GM12878 (cell line): ENCODE data around the gene EPB41. TPM values are rescaled to one million over a fixed set of nuclear protein-coding genes. Genes with fewer than 3 reads are reported as not detected.
A peak's percentile ranks its signal among the peaks of the same experiment; 100 is the strongest.
"Not testable (repeated sequence)": the region's sequence is repeated elsewhere in the genome, so short reads cannot be mapped to it uniquely, and the experiment has no call there.

Experiments used
- ATAC-seq: fragments of 200-7000 bp; cut with Tn5 transposase; 3 replicates; pipeline ENCODE4 v1.9.1; 2020; ENCODE audit warnings: mild to moderate bottlenecking, moderate library complexity
- BruUV-seq: library from RNA; stranded (reverse); fragments of 400-500 nt; replicated peaks from 2 replicates; lab custom pipeline; 2021; lab: Mats Ljungman, UMichigan
- CTCF ChIA-PET: fragments of 300-600 bp; sonication (Branson Sonifier 250); formaldehyde crosslinking; extraction: SDS; loops from one replicate; lab custom pipeline; 2021; ENCODE audit warnings: inconsistent platforms; lab: Yijun Ruan, JAX
- POLR2A ChIA-PET: fragments of 350-600 bp; formaldehyde crosslinking; extraction: SDS; loops from one replicate; lab custom pipeline; 2021; ENCODE audit warnings: inconsistent platforms; lab: Charles Lee
- RAD21 ChIA-PET: fragments of 300-600 bp; sonication (Branson Sonifier 250); formaldehyde crosslinking; loops from one replicate; lab custom pipeline; 2023; ENCODE audit warnings: antibody characterized with exemption; ENCODE audit not compliant: unreplicated experiment; lab: Charles Lee
- SMC1A ChIA-PET: fragments of 300-600 bp; sonication (Branson Sonifier 250); formaldehyde crosslinking; loops from one replicate; lab custom pipeline; 2023; ENCODE audit not compliant: unreplicated experiment, uncharacterized antibody; lab: Charles Lee
- DNase-seq: peaks from one replicate; pipeline ENCODE4 v3.0.0-alpha.2; 2011; ENCODE audit warnings: low read depth, low spot score
- FAIRE-seq: peaks from 3 replicates; lab custom pipeline; 2011; peaks lifted over from hg19 to GRCh38; lab: Jason Lieb, UNC
- H2AFZ ChIP-seq: 2 replicates; pipeline ENCODE4 v1.6.0; 2011; ENCODE audit warnings: low read depth, low read length, control low read depth; ENCODE audit not compliant: control insufficient read depth
- H3K27ac ChIP-seq: 2 replicates; pipeline ENCODE4 v1.5.1; 2011; ENCODE audit warnings: control low read depth; ENCODE audit not compliant: control insufficient read depth, insufficient read depth
- H3K27me3 ChIP-seq, 2 experiments: replicated peaks in 1 of 2; 2 replicates each; pipeline versions ENCODE4 v1.6.0 to v1.6.1; 2011; ENCODE audit warnings: low read length in 1 of 2; ENCODE audit not compliant: control insufficient read depth in 2 of 2, insufficient read depth in 2 of 2
- H3K36me3 ChIP-seq, 2 experiments: 2 replicates each; pipeline ENCODE4 v1.5.1; 2011; ENCODE audit warnings: low read length in 1 of 2; ENCODE audit not compliant: control insufficient read depth in 2 of 2, insufficient read depth in 2 of 2
- H3K4me1 ChIP-seq: 2 replicates; pipeline ENCODE4 v1.6.1; 2011; ENCODE audit warnings: mild to moderate bottlenecking, low read length, moderate library complexity, mixed read lengths; ENCODE audit not compliant: control insufficient read depth, insufficient read depth
- H3K4me2 ChIP-seq: 2 replicates; pipeline ENCODE4 v1.6.0; 2011; ENCODE audit warnings: control low read depth; ENCODE audit not compliant: control insufficient read depth, insufficient read depth
- H3K4me3 ChIP-seq: fragments of 200-600 bp; sonication (generic); 2 replicates; pipeline ENCODE4 v1.5.1; 2016
- H3K79me2 ChIP-seq: 2 replicates; pipeline ENCODE4 v1.6.0; 2011; ENCODE audit warnings: low read length; ENCODE audit not compliant: control insufficient read depth, insufficient read depth
- H3K9ac ChIP-seq: 2 replicates; pipeline ENCODE4 v1.8.0; 2011; ENCODE audit warnings: low read length, control low read depth, mixed read lengths; ENCODE audit not compliant: control insufficient read depth, insufficient read depth
- H3K9me3 ChIP-seq: replicated peaks from 3 replicates; pipeline ENCODE4 v1.5.1; 2011; ENCODE audit warnings: mild to moderate bottlenecking, low read length; ENCODE audit not compliant: control insufficient read depth, insufficient read depth
- H4K20me1 ChIP-seq: 2 replicates; pipeline ENCODE4 v1.6.0; 2011; ENCODE audit not compliant: control insufficient read depth, insufficient read depth
- CREM ChIP-seq: IDR thresholded peaks from 2 replicates; pipeline ENCODE4 v1.6.1; 2014; ENCODE audit warnings: antibody characterized with exemption, low read depth
- DPF2 ChIP-seq: fragments of 450-650 bp; IDR thresholded peaks from 2 replicates; pipeline ENCODE4 v1.6.1; 2017; ENCODE audit warnings: mild to moderate bottlenecking
- ETV6 ChIP-seq, 2 experiments: fragments of 450-650 bp in 1 of 2; IDR thresholded peaks in 1 of 2; conservative IDR thresholded peaks in 1 of 2; 2 replicates each; pipeline ENCODE4 v1.6.1; 2014; ENCODE audit warnings: antibody characterized with exemption in 1 of 2, borderline replicate concordance in 1 of 2, low read depth in 1 of 2, mild to moderate bottlenecking in 1 of 2, moderate library complexity in 1 of 2
- EZH2 ChIP-seq: IDR thresholded peaks from 2 replicates; pipeline ENCODE4 v1.6.1; 2012; ENCODE audit warnings: low read depth, mild to moderate bottlenecking, control low read depth, inconsistent platforms, low read length, borderline replicate concordance; ENCODE audit not compliant: control insufficient read depth
- FOXM1 ChIP-seq: IDR thresholded peaks from 2 replicates; pipeline ENCODE4 v1.6.1; 2012; ENCODE audit warnings: low read depth, mild to moderate bottlenecking, inconsistent platforms, low read length, moderate library complexity
- IKZF1 ChIP-seq: fragments of 450-650 bp; conservative IDR thresholded peaks from 2 replicates; pipeline ENCODE4 v1.6.1; 2017; ENCODE audit warnings: antibody characterized with exemption, mild to moderate bottlenecking
- MEF2A ChIP-seq: IDR thresholded peaks from 2 replicates; pipeline ENCODE4 v1.6.1; 2011; ENCODE audit warnings: low read depth, mild to moderate bottlenecking, low read length, moderate library complexity; ENCODE audit not compliant: insufficient read depth
- MTA2 ChIP-seq: fragments of 450-650 bp; IDR thresholded peaks from 2 replicates; pipeline ENCODE4 v1.6.1; 2016; ENCODE audit warnings: low read depth, mild to moderate bottlenecking, moderate library complexity
- MTA3 ChIP-seq: IDR thresholded peaks from 2 replicates; pipeline ENCODE4 v1.6.1; 2012; ENCODE audit warnings: low read length, inconsistent platforms, borderline replicate concordance
- NFIC ChIP-seq: IDR thresholded peaks from 2 replicates; pipeline ENCODE4 v1.6.1; 2012; ENCODE audit warnings: low read depth, mild to moderate bottlenecking, inconsistent platforms, low read length, moderate library complexity
- PML ChIP-seq: IDR thresholded peaks from 2 replicates; pipeline ENCODE4 v1.6.1; 2012; ENCODE audit warnings: low read length, inconsistent platforms
- TCF12 ChIP-seq: IDR thresholded peaks from 2 replicates; pipeline ENCODE4 v1.6.1; 2011; ENCODE audit warnings: low read depth, mild to moderate bottlenecking, low read length
- ZNF217 ChIP-seq: fragments of 450-650 bp; IDR thresholded peaks from 2 replicates; pipeline ENCODE4 v1.6.1; 2017; ENCODE audit warnings: antibody characterized with exemption, mild to moderate bottlenecking
- ZNF24 ChIP-seq: fragments of 450-650 bp; IDR thresholded peaks from 2 replicates; pipeline ENCODE4 v1.6.1; 2017; ENCODE audit warnings: antibody characterized with exemption, mild to moderate bottlenecking
- WGBS: methylation state at CpG from one replicate; pipeline ENCODE4 v1.1.6; 2016; ENCODE audit warnings: low lambda C conversion rate; ENCODE audit not compliant: insufficient replicate concordance, insufficient coverage; ENCODE audit errors: missing lambda C conversion rate; 5-methylcytosine and 5-hydroxymethylcytosine counted together
- in situ Hi-C: fragments of 300-500 bp; cut with MboI; formaldehyde crosslinking; loops from 9 replicates; pipeline ENCODE4 v1.14.3; 2018; ENCODE audit warnings: mixed read lengths
- intact Hi-C: fragments of 100-400 bp; cut with micrococcal nuclease; formaldehyde crosslinking; loops from one replicate; pipeline ENCODE4 v1.14.2; 2022; ENCODE audit not compliant: unreplicated experiment
- polyA plus RNA-seq, 11 experiments: library from polyadenylated mRNA; depleted of rRNA in 4 of 11; unstranded in 6 of 11; stranded (reverse) in 5 of 11; fragments of >200 nt; fragmentation: Nextera tagmentation in 4 of 11; fragmentation: Illumina TruSeq in 1 of 11; extraction: Ambion mirVana in 4 of 11; extraction: Trizol in 1 of 11; gene quantifications; 1 replicate in 1 of 11; 2 replicates in 10 of 11; pipeline versions ENCODE4 v1.2.1 to v1.2.3, GENCODE V29; 2011 to 2016; ENCODE audit warnings: inconsistent platforms in 2 of 11, missing spikeins in 2 of 11, low read depth in 1 of 11
- total RNA-seq, 4 experiments: library from RNA; depleted of rRNA in 3 of 4; stranded (reverse); fragments of >200 nt in 3 of 4; fragmentation: Illumina TruSeq in 1 of 4; extraction: Trizol in 1 of 4; gene quantifications; 2 replicates each; pipeline versions ENCODE4 v1.2.1 to v1.2.3, GENCODE V29; 2013 to 2021
- TF ChIP-seq, protein P1 (sequence below): fragments of 450-650 bp; formaldehyde crosslinking; IDR thresholded peaks from 2 replicates; pipeline ENCODE4 v1.4.0; 2022; ENCODE audit warnings: mild to moderate bottlenecking, moderate library complexity
- TF ChIP-seq, protein P2 (sequence below): IDR thresholded peaks from 2 replicates; pipeline ENCODE4 v1.6.1; 2011; ENCODE audit warnings: borderline replicate concordance, low read depth, mild to moderate bottlenecking, moderate library complexity, low read length; ENCODE audit not compliant: insufficient read depth, poor library complexity, severe bottlenecking

The EPB41 gene
- total and polyA plus RNA-seq, 10 of the 15 experiments (the other 5 are each of a cell fraction or from before 2014, with no cell fraction given): 1.1 to 77.6 (median 58.8) TPM

DNA sequence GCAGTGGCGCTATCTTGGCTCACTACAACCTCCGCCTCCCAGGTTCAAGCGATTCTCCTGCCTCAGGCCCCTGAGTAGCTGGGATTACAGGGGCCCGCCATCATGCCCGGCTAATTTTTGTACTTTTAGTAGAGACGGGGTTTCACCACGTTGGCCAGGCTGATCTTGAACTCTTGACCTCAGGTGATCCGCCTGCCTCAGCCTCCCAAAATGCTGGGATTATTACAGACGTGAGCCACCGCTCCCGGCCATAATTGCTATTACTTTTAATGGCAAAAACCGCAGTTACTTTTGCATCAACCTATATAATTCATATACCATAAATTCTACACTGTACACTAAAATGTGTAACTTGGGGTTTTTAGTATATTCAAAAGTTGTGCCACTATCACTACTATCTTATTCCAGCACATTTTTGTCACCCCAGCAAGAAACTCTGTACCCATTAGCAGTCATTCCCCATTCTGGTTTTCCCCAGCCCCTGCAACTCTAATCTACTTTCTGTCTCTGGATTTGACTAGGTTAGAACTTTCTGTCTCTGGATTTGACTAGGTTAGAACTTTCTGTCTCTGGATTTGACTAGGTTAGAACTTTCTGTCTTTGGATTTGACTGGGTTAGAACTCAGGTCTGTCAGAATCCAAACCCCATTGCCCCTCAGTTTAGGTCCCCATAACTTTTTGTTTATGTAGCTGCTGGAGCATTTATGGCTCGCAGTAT is 47.9 kb downstream of the EPB41 start:
- 34% methylated on average over 13 of the region's 13 CpGs for WGBS
- ATAC-seq (peak; percentile 92), DNase-seq (peak; percentile 23)
- TF ChIP-seq IKZF1 (peak; percentile 67), ETV6 (conservative IDR thresholded peaks at IDR 0.05 in 1 of 2, IDR thresholded peaks at IDR 0.05 in 1 of 2; ENCODE audit: borderline replicate concordance in 1 of 2, low read depth in 1 of 2) (peak in 1 of 2 experiments; percentile 83; a peak in 2 of 4 replicates), FOXM1 (peak; percentile 99), MEF2A (peak; percentile 67; the same call in 1 of the 2 replicates), CREM (peak; percentile 88), TCF12 (0 out of 2 replicates have a peak, but pooled peaks have one; percentile 32), MTA3 (peak; percentile 83; the same call in 1 of the 2 replicates), MTA2 (peak; percentile 89), ZNF217 (peak; percentile 71; the same call in 1 of the 2 replicates), EZH2 (0 out of 2 replicates have a peak, but pooled peaks have one; percentile 58), NFIC (peak; percentile 98), ZNF24 (peak; percentile 56), PML (0 out of 2 replicates have a peak, but pooled peaks have one; percentile 45), DPF2 (peak; percentile 95)
- TF ChIP-seq, protein P1, sequence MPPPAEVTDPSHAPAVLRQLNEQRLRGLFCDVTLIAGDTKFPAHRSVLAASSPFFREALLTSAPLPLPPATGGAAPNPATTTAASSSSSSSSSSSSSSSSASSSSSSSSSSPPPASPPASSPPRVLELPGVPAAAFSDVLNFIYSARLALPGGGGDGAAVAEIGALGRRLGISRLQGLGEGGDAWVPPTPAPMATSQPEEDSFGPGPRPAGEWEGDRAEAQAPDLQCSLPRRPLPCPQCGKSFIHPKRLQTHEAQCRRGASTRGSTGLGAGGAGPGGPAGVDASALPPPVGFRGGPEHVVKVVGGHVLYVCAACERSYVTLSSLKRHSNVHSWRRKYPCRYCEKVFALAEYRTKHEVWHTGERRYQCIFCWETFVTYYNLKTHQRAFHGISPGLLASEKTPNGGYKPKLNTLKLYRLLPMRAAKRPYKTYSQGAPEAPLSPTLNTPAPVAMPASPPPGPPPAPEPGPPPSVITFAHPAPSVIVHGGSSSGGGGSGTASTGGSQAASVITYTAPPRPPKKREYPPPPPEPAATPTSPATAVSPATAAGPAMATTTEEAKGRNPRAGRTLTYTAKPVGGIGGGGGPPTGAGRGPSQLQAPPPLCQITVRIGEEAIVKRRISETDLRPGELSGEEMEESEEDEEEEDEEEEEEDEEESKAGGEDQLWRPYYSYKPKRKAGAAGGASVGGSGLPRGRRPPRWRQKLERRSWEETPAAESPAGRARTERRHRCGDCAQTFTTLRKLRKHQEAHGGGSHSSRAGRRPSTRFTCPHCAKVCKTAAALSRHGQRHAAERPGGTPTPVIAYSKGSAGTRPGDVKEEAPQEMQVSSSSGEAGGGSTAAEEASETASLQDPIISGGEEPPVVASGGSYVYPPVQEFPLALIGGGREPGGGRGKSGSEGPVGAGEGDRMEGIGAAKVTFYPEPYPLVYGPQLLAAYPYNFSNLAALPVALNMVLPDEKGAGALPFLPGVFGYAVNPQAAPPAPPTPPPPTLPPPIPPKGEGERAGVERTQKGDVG (CRISPR knock-in tag): peak; percentile 50; the same call in 1 of the 2 replicates
- TF ChIP-seq, protein P2, sequence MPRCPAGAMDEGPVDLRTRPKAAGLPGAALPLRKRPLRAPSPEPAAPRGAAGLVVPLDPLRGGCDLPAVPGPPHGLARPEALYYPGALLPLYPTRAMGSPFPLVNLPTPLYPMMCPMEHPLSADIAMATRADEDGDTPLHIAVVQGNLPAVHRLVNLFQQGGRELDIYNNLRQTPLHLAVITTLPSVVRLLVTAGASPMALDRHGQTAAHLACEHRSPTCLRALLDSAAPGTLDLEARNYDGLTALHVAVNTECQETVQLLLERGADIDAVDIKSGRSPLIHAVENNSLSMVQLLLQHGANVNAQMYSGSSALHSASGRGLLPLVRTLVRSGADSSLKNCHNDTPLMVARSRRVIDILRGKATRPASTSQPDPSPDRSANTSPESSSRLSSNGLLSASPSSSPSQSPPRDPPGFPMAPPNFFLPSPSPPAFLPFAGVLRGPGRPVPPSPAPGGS: peak; percentile 91

More for the DNA sequence above, 47.9 kb downstream of the EPB41 start:
- H3K9me3 ChIP-seq, H3K9ac ChIP-seq, H2AFZ ChIP-seq, H3K27me3 ChIP-seq, FAIRE-seq, H3K4me3 ChIP-seq, in situ Hi-C loops, BruUV-seq, H4K20me1 ChIP-seq, H3K4me1 ChIP-seq, H3K79me2 ChIP-seq, H3K36me3 ChIP-seq, H3K27ac ChIP-seq, POLR2A ChIA-PET: not testable (repeated sequence)
- ChIA-PET SMC1A (interaction anchor here (1.2 kb wide), 1 partner anchor 36 kb away, joined by 3 read pairs; no protein-coding TSS in a partner anchor), RAD21 (interaction anchor here (1.5 to 1.6 kb wide), 2 partner anchors 30 to 35 kb away, joined by 3 to 4 read pairs; no protein-coding TSS in a partner anchor), CTCF (interaction anchor here (1.1 kb wide), 1 partner anchor 12 kb away, joined by 4 read pairs; no protein-coding TSS in a partner anchor)
- intact Hi-C loops: loop anchor here (10.0 kb wide), 1 partner anchor 47 kb away; the partner anchor contains the start of gene EPB41
- peak overlapping the region; percentile 33; the same call in 1 of the 2 replicates for H3K4me2 ChIP-seq
